Ishikawa (cell line): Measurements from ENCODE around the gene PPP1R12C.

Experiments used
- EP300 ChIP-seq: IDR thresholded peaks from 2 replicates; pipeline ENCODE4 v1.6.1; 2012; ENCODE audit warnings: borderline replicate concordance
- MAX ChIP-seq: IDR thresholded peaks from 2 replicates; pipeline ENCODE4 v1.6.1; 2012
- NFIC ChIP-seq: IDR thresholded peaks from 2 replicates; pipeline ENCODE4 v1.6.1; 2012
- TAF1 ChIP-seq: IDR thresholded peaks from 2 replicates; pipeline ENCODE4 v1.6.1; 2012; ENCODE audit warnings: low read depth, mild to moderate bottlenecking

GRCh38 chr19:55119053-55119452, 1.6 kb upstream of the PPP1R12C start:
- TF ChIP-seq EP300 (no peak), NFIC (no peak), MAX (no peak), TAF1 (no peak)
